ENCODE results near the gene GBF1. TPM values are rescaled to one million over a fixed set of nuclear protein-coding genes. Genes with fewer than 3 reads are reported as not detected.

GBF1 gene
- total and polyA plus RNA-seq, 2 of the 13 experiments (the other 11 are each of a cell fraction or from before 2014, with no cell fraction given) = 17.1 to 21.9 TPM

DNA sequence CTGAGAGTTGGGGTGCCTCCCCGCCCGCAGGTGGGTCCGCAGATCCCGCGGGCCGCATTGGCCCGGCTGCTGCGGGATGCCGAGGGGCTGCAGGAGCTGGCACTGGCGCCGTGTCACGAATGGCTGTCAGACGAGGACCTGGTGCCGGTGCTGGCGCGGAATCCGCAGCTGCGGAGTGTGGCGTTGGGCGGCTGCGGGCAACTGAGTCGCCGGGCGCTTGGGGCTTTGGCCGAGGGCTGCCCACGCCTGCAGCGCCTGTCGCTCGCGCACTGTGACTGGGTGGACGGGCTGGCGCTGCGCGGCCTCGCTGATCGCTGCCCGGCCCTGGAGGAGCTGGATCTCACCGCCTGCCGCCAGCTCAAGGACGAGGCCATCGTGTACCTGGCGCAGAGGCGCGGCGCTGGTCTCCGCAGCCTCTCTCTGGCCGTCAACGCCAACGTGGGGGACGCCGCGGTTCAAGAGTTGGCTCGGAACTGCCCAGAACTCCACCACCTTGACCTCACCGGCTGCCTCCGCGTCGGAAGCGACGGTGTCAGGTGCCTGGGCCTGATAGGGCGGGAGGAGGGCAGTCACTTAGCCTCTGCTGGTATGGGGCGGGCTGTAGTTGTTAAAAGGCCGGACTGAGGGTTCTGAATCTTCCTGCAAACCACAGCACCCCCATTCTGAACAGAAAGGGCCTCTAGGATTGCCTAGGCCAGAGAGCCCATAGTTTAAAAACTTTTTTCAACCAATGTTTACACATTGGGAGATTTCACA lies 176.6 kb downstream of the GBF1 start (continued):
- 0 out of 2 replicates have a peak, but pooled peaks have one; percentile 40 for TF ChIP-seq CHCHD3 (CRISPR knock-in tag; IDR thresholded peaks at IDR 0.05)
- TF ChIP-seq ZNF17 (CRISPR knock-in tag; IDR thresholded peaks at IDR 0.05) = peak; percentile 63; the same call in 1 of the 2 replicates
- TF ChIP-seq ZNF782 (CRISPR knock-in tag; IDR thresholded peaks at IDR 0.05; ENCODE audit: borderline replicate concordance) = no peak
- no peak for TF ChIP-seq ZNF567 (CRISPR knock-in tag; IDR thresholded peaks at IDR 0.05; ENCODE audit: borderline replicate concordance)
- TF ChIP-seq SNAPC2 (CRISPR knock-in tag; IDR thresholded peaks at IDR 0.05) = 0 out of 2 replicates have a peak, but pooled peaks have one; percentile 4
- TF ChIP-seq ZIK1 (CRISPR knock-in tag; IDR thresholded peaks at IDR 0.05; ENCODE audit: borderline replicate concordance, low read depth) = peak; percentile 43; the same call in 1 of the 2 replicates
- TF ChIP-seq ZNF256 (CRISPR knock-in tag; conservative IDR thresholded peaks at IDR 0.05) = no peak
- TF ChIP-seq MTF1 (CRISPR knock-in tag; IDR thresholded peaks at IDR 0.05) = no peak
- TF ChIP-seq SP4 (CRISPR knock-in tag; IDR thresholded peaks at IDR 0.05) = no peak
- TF ChIP-seq, protein P1, sequence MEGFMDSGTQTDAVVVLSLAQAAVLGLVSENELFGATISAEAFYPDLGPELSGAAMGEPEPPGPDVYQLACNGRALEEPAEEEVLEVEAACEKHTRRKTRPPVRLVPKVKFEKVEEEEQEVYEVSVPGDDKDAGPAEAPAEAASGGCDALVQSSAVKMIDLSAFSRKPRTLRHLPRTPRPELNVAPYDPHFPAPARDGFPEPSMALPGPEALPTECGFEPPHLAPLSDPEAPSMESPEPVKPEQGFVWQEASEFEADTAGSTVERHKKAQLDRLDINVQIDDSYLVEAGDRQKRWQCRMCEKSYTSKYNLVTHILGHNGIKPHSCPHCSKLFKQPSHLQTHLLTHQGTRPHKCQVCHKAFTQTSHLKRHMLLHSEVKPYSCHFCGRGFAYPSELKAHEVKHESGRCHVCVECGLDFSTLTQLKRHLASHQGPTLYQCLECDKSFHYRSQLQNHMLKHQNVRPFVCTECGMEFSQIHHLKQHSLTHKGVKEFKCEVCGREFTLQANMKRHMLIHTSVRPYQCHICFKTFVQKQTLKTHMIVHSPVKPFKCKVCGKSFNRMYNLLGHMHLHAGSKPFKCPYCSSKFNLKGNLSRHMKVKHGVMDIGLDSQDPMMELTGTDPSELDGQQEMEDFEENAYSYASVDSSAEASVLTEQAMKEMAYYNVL (CRISPR knock-in tag; IDR thresholded peaks at IDR 0.05; ENCODE audit: borderline replicate concordance) = no peak
- no peak for TF ChIP-seq ZNF577 (CRISPR knock-in tag; IDR thresholded peaks at IDR 0.05; ENCODE audit: borderline replicate concordance, low read depth)
- TF ChIP-seq SIN3B (IDR thresholded peaks at IDR 0.05; ENCODE audit: low read length) = no peak
- no peak for TF ChIP-seq ZKSCAN1 (IDR thresholded peaks at IDR 0.05; ENCODE audit: low read length)
- peak; percentile 64 for TF ChIP-seq HNRNPLL (IDR thresholded peaks at IDR 0.05; ENCODE audit: low read depth, low read length, poor library complexity, severe bottlenecking)
- TF ChIP-seq SPEN (CRISPR knock-in tag; IDR thresholded peaks at IDR 0.05; ENCODE audit: low read depth) = 0 out of 2 replicates have a peak, but pooled peaks have one; percentile 36
- TF ChIP-seq ZBTB2 (CRISPR knock-in tag; IDR thresholded peaks at IDR 0.05; ENCODE audit: low read depth) = peak; percentile 10; the same call in 1 of the 2 replicates
- no peak for TF ChIP-seq ZFP1 (CRISPR knock-in tag; IDR thresholded peaks at IDR 0.05)
- TF ChIP-seq NFIB (CRISPR knock-in tag; IDR thresholded peaks at IDR 0.05; ENCODE audit: borderline replicate concordance) = peak; percentile 64; the same call in 1 of the 2 replicates
- no peak for TF ChIP-seq ZNF629 (CRISPR knock-in tag; conservative IDR thresholded peaks at IDR 0.05)
- peak; percentile 51 for TF ChIP-seq AGO2 (optimal IDR thresholded peaks at IDR 0.05; ENCODE audit: low read depth, low read length)
- TF ChIP-seq ARHGAP35 (CRISPR knock-in tag; IDR thresholded peaks at IDR 0.05; ENCODE audit: borderline replicate concordance) = peak; percentile 58; the same call in 1 of the 2 replicates
- no peak for TF ChIP-seq ZSCAN30 (CRISPR knock-in tag; IDR thresholded peaks at IDR 0.05)
- TF ChIP-seq ZNF260 (CRISPR knock-in tag; IDR thresholded peaks at IDR 0.05; ENCODE audit: borderline replicate concordance, low read depth) = no peak
- TF ChIP-seq, protein P2, sequence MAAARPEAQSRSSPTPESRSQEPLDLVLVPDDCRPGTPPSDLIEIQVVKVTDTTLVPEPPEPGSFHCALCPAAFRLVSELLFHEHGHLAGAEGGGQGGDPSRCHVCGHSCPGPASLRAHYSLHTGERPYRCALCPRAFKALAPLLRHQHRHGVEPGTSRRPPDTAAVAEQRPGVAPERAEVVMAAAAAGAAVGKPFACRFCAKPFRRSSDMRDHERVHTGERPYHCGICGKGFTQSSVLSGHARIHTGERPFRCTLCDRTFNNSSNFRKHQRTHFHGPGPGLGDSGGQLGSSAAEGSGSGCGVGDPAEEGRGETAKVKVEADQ (CRISPR knock-in tag; IDR thresholded peaks at IDR 0.05; ENCODE audit: borderline replicate concordance) = no peak
- TF ChIP-seq ZNF337 (CRISPR knock-in tag; IDR thresholded peaks at IDR 0.05; ENCODE audit: borderline replicate concordance, low read depth) = 0 out of 2 replicates have a peak, but pooled peaks have one; percentile 7
- 0 out of 4 replicates have a peak, but pooled peaks of 1 of the 2 experiments have one; percentile 21 for TF ChIP-seq KLF16 (CRISPR knock-in tag; IDR thresholded peaks at IDR 0.05)
